GM20431 (cell line): ENCODE data around the gene LPIN3.

ENCODE experiments used
- in situ Hi-C: fragments of 300-500 bp; cut with MseI, MboI; formaldehyde crosslinking; loops from one replicate; pipeline ENCODE4 v1.15.0; 2020; ENCODE audit warnings: low sequenced_read_pairs; ENCODE audit not compliant: unreplicated experiment

The LPIN3 gene

GRCh38 chr20:41347523-41348429 is 7.2 kb downstream of the LPIN3 start:
- in situ Hi-C loops = loop anchor here (10.0 to 25.0 kb wide), 2 partner anchors 163 to 385 kb away; no protein-coding TSS in a partner anchor

- in situ Hi-C loops = loop anchor here (10.0 to 25.0 kb wide), 2 partner anchors 164 to 386 kb away; no protein-coding TSS in a partner anchor
Measured at GRCh38 chr20:41348430-41349172, 8.0 kb downstream of the LPIN3 start.

- in situ Hi-C loops = loop anchor here (10.0 to 25.0 kb wide), 2 partner anchors 164 to 387 kb away; no protein-coding TSS in a partner anchor
Measured at GRCh38 chr20:41349266-41349665, 8.6 kb downstream of the LPIN3 start.

- in situ Hi-C loops = loop anchor here (10.0 to 25.0 kb wide), 2 partner anchors 165 to 388 kb away; no protein-coding TSS in a partner anchor
Measured at GRCh38 chr20:41349943-41350342, 9.3 kb downstream of the LPIN3 start.

GRCh38 chr20:41350408-41350962 is 9.9 kb downstream of the LPIN3 start:
- in situ Hi-C loops = no loop called here

GRCh38 chr20:41352106-41352505 is 11.5 kb downstream of the LPIN3 start:
- in situ Hi-C loops = no loop called here

- in situ Hi-C loops = no loop called here
Measured at GRCh38 chr20:41352666-41353065, 12.0 kb downstream of the LPIN3 start.

GRCh38 chr20:41353530-41353929 is 12.9 kb downstream of the LPIN3 start:
- in situ Hi-C loops = no loop called here

- in situ Hi-C loops = no loop called here
Measured at GRCh38 chr20:41355192-41355591, 14.6 kb downstream of the LPIN3 start.

- in situ Hi-C loops = no loop called here
Measured at GRCh38 chr20:41355598-41356203, 15.1 kb downstream of the LPIN3 start.

GRCh38 chr20:41356951-41357350 is 16.3 kb downstream of the LPIN3 start:
- in situ Hi-C loops = no loop called here

GRCh38 chr20:41357424-41358163 is 17.0 kb downstream of the LPIN3 start:
- in situ Hi-C loops = no loop called here

- in situ Hi-C loops = no loop called here
Measured at GRCh38 chr20:41358230-41358629, 17.6 kb downstream of the LPIN3 start.

GRCh38 chr20:41358717-41359116 is 18.1 kb downstream of the LPIN3 start:
- in situ Hi-C loops = no loop called here

- in situ Hi-C loops = no loop called here
Measured at GRCh38 chr20:41359541-41360011, 19.0 kb downstream of the LPIN3 start.

- in situ Hi-C loops = no loop called here
Measured at GRCh38 chr20:41360831-41361756, 20.5 kb downstream of the LPIN3 start.

GRCh38 chr20:41361757-41362747 is 21.4 kb downstream of the LPIN3 start:
- in situ Hi-C loops = no loop called here
